Osteocyte (in vitro differentiated cells): ENCODE measurements around the gene KCNH1. TPM values are rescaled to one million over a fixed set of nuclear protein-coding genes. Genes with fewer than 3 reads are reported as not detected.

Experiments
- DNase-seq: peaks from one replicate; pipeline ENCODE4 v3.0.0; 2021; ENCODE audit warnings: mixed read lengths; ENCODE audit not compliant: unreplicated experiment; ENCODE audit errors: extremely low spot score
- H3K27ac Mint-ChIP-seq: one replicate; pipeline ENCODE4 v1.8.0; 2021; ENCODE audit warnings: mild to moderate bottlenecking, mixed read lengths; ENCODE audit not compliant: unreplicated experiment
- H3K27me3 Mint-ChIP-seq: one replicate; pipeline ENCODE4 v1.8.0; 2021; ENCODE audit warnings: mixed read lengths; ENCODE audit not compliant: unreplicated experiment
- H3K36me3 Mint-ChIP-seq: one replicate; pipeline ENCODE4 v1.8.0; 2021; ENCODE audit warnings: mixed read lengths; ENCODE audit not compliant: unreplicated experiment
- H3K4me1 Mint-ChIP-seq: one replicate; pipeline ENCODE4 v1.8.0; 2021; ENCODE audit warnings: mixed read lengths; ENCODE audit not compliant: unreplicated experiment
- H3K4me3 Mint-ChIP-seq: one replicate; pipeline ENCODE4 v1.8.0; 2021; ENCODE audit warnings: mild to moderate bottlenecking, moderate library complexity, mixed read lengths; ENCODE audit not compliant: unreplicated experiment
- H3K9me3 Mint-ChIP-seq: one replicate; pipeline ENCODE4 v1.8.0; 2021; ENCODE audit warnings: mixed read lengths; ENCODE audit not compliant: unreplicated experiment
- CTCF ChIP-seq: fragments of 200-600 bp; sonication (generic); IDR thresholded peaks from 2 replicates; pipeline ENCODE4 v1.5.0; 2021; ENCODE audit warnings: antibody characterized with exemption, mild to moderate bottlenecking, moderate library complexity
- total RNA-seq: library from RNA; stranded (reverse); gene quantifications from 2 replicates; pipeline ENCODE4 v1.2.1, GENCODE V29; 2021

KCNH1 gene
- total RNA-seq, 1 donor from 2014 or later, result 7.3 TPM

- TF ChIP-seq CTCF, result no peak
- no peaks in the 10 kb centered on the region for H3K9me3 Mint-ChIP-seq
Measured at GRCh38 chr1:210944252-210944651, 189.7 kb downstream of the KCNH1 start.

GRCh38 chr1:210942513-210942912 is 191.4 kb downstream of the KCNH1 start:
- TF ChIP-seq CTCF, result no peak
- H3K4me1 Mint-ChIP-seq, result no peaks in the 10 kb centered on the region
- no peaks in the 10 kb centered on the region for H3K36me3 Mint-ChIP-seq
- no peak overlapping the region for H3K27ac Mint-ChIP-seq
- no peak overlapping the region for H3K4me3 Mint-ChIP-seq
- no peak for DNase-seq
- H3K27me3 Mint-ChIP-seq, result no peaks in the 10 kb centered on the region
- H3K9me3 Mint-ChIP-seq, result no peaks in the 10 kb centered on the region

More at GRCh38 chr1:210944252-210944651, 189.7 kb downstream of the KCNH1 start:
- no peak for DNase-seq
- H3K27ac Mint-ChIP-seq, result no peak overlapping the region
- no peaks in the 10 kb centered on the region for H3K36me3 Mint-ChIP-seq
- H3K4me1 Mint-ChIP-seq, result peaks cover 3% of the 10 kb centered on the region
- no peak overlapping the region for H3K4me3 Mint-ChIP-seq
- no peaks in the 10 kb centered on the region for H3K27me3 Mint-ChIP-seq

DNA sequence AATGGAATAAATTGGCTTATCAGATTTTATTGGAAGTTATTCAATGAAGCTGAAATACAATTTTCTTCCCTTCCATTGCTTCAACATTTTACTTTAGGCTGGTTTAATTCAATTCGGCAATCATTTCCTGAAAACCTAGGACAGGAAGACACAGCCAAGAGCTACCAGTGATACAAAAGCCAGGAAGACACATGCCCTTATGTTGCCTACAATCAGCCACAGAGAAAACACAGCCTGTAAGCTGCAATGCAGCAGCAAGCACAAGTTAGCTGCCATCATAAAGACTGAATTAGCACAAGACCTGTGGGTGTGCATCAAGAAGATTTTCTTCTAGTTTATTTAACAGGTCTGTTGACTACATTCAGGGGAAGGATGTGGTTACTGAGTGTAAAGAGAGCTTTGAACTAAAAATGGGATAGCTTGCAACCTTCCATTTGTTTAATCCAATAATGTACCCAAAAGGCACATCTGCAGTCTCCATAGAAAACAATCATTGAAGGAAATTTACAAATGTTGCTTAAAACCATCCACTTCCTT is 193.8 kb downstream of the KCNH1 start:
- H3K9me3 Mint-ChIP-seq, result no peaks in the 10 kb centered on the region
- TF ChIP-seq CTCF, result no peak
- no peaks in the 10 kb centered on the region for H3K4me1 Mint-ChIP-seq
- no peak overlapping the region for H3K4me3 Mint-ChIP-seq
- no peak overlapping the region for H3K27ac Mint-ChIP-seq
- no peak for DNase-seq
- H3K27me3 Mint-ChIP-seq, result no peaks in the 10 kb centered on the region
- H3K36me3 Mint-ChIP-seq, result no peaks in the 10 kb centered on the region

GRCh38 chr1:210938416-210938925 is 195.5 kb downstream of the KCNH1 start:
- Mint-ChIP-seq H3K9me3 (no peaks in the 10 kb centered on the region), H3K36me3 (peaks cover 1% of the 10 kb centered on the region), H3K27ac (no peak overlapping the region), H3K27me3 (no peaks in the 10 kb centered on the region), H3K4me3 (no peak overlapping the region), H3K4me1 (no peaks in the 10 kb centered on the region)
- no peak for DNase-seq
- TF ChIP-seq CTCF, result no peak

GRCh38 chr1:210937846-210938245 is 196.1 kb downstream of the KCNH1 start:
- DNase-seq, result no peak
- no peak for TF ChIP-seq CTCF
- Mint-ChIP-seq H3K27me3 (no peaks in the 10 kb centered on the region), H3K27ac (no peak overlapping the region), H3K36me3 (peaks cover 1% of the 10 kb centered on the region), H3K4me1 (no peaks in the 10 kb centered on the region), H3K9me3 (no peaks in the 10 kb centered on the region), H3K4me3 (no peak overlapping the region)
